Activated CD8-positive, alpha-beta T cell treated with anti-CD3 and anti-CD28 coated beads, Interleukin-2, amount 10 ng/mL, durations not matched to agents 7 days and 5 days (primary cell): ENCODE data around the gene CACNB1. TPM values are rescaled to one million over a fixed set of nuclear protein-coding genes. Genes with fewer than 3 reads are reported as not detected.

ENCODE experiments used
- ATAC-seq: fragments of 150-1000 bp; cut with Tn5 transposase; one replicate; pipeline ENCODE4 v1.10.0; 2021; ENCODE audit warnings: moderate library complexity
- CTCF ChIA-PET: fragments of 350-600 bp; sonication (Branson Sonifier 250); formaldehyde crosslinking; loops from one replicate; lab custom pipeline; 2021; ENCODE audit warnings: antibody characterized with exemption; lab: Charles Lee
- POLR2A ChIA-PET: fragments of 350-600 bp; sonication (Branson Sonifier 250); formaldehyde crosslinking; loops from one replicate; lab custom pipeline; 2021; ENCODE audit warnings: antibody characterized with exemption; lab: Charles Lee
- DNase-seq: peaks from one replicate; pipeline ENCODE4 v3.0.0-alpha.2; 2020
- H3K27ac Mint-ChIP-seq: one replicate; pipeline ENCODE4 v1.8.0; 2021; ENCODE audit warnings: mild to moderate bottlenecking, mixed read lengths
- H3K27me3 Mint-ChIP-seq: one replicate; pipeline ENCODE4 v1.8.0; 2021; ENCODE audit warnings: low read depth, mixed read lengths
- H3K36me3 Mint-ChIP-seq: one replicate; pipeline ENCODE4 v1.8.0; 2021; ENCODE audit warnings: low read depth, mixed read lengths
- H3K4me1 Mint-ChIP-seq: one replicate; pipeline ENCODE4 v1.8.0; 2021; ENCODE audit warnings: low read depth, mixed read lengths
- H3K4me3 Mint-ChIP-seq: one replicate; pipeline ENCODE4 v1.8.0; 2021; ENCODE audit warnings: mild to moderate bottlenecking, mixed read lengths
- H3K9me3 Mint-ChIP-seq: one replicate; pipeline ENCODE4 v1.8.0; 2022; ENCODE audit warnings: mixed read lengths; ENCODE audit not compliant: insufficient read depth
- total RNA-seq, 2 experiments: library from RNA; stranded (reverse); gene quantifications; one replicate each; pipeline ENCODE4 v1.2.3, GENCODE V29; 2021

CACNB1 gene
- 10 to 100 TPM; 22.1 to 23.2 TPM for total RNA-seq

DNA sequence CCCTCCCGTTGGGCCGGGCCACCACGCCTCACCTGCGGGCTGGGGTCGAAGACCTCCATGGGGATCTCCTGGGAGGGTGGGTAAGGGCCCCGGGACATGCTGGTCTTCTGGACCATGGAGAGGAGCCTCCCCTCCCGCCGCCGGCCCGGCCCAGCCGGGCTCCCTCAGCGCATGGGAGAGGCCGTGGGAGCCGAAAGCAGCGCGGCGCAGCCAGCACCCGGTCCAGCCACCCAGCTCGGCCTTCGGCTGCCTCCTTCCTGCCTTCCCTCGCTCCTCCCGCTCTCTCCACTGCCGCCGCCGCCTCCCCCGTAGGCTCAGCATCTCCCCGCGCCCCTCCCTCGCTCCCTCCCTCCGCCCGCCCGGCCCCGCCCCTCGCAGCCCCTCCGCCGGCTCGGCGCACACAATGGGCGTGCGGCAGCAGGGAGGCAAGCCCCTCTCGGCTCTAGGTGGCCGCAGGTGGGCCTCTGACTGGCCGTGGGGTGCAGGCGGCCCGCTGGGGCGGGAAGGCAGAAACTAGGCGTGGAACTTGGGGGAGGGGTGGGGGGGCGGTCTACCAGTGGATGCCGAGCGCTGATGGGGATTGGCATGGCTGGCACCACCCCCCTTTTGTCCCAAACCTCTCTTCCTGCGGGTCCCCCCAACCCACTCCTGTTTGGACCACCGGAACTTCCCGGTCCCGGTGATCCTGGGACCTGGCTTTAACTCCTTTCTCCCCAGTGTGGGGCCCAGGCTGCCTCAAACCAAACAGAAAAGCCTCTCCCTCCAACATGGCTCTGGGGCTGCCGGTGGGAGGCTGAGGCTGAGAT, at the start of gene CACNB1:
Gene CACNB1, minus strand, starts transcription at position 290 of the 806 bp plus-strand sequence. Its CDS starts 174 bp downstream, at position 116.
- H3K27ac Mint-ChIP-seq: peak within 1 kb of the TSS; percentile 97
- H3K9me3 Mint-ChIP-seq: no peaks in the 10 kb centered on the region
- H3K4me3 Mint-ChIP-seq: peak within 1 kb of the TSS; percentile 99
- POLR2A ChIA-PET: no interaction called here
- peak; percentile 67 for ATAC-seq
- CTCF ChIA-PET: interaction anchor here (0.6 to 6.9 kb wide), 4 partner anchors 23 to 556 kb away, joined by 3 to 50 read pairs (median 19); no protein-coding TSS in a partner anchor
- H3K4me1 Mint-ChIP-seq: peaks cover 67% of the 10 kb centered on the region
- DNase-seq: peak; percentile 79
- peaks cover 33% of the 10 kb centered on the region for H3K36me3 Mint-ChIP-seq
- H3K27me3 Mint-ChIP-seq: no peaks in the 10 kb centered on the region

DNA sequence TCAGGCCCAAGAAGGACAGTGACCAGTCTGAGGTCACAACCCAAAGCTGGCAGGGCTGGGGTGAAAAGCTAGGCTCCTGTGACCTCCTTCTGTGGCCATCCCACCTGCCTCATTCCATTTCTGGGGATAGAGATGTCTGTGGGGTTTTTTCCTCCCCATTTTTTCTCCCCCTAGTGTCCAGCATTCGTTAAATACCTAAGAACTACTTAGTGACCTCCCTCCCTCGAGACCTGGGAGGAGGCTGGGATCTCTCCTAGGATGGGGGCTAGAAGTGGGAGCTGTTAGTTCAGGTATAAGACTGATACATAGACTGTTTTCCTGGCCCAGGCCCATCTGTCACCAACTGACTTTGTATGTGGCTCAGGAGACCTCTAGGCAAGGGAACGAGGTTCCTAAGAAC, 48.8 kb upstream of the CACNB1 start:
- ATAC-seq: no peak
- Mint-ChIP-seq H3K9me3 (no peaks in the 10 kb centered on the region), H3K27ac (no peak overlapping the region), H3K36me3 (no peaks in the 10 kb centered on the region), H3K4me1 (peaks cover 15% of the 10 kb centered on the region), H3K27me3 (no peaks in the 10 kb centered on the region), H3K4me3 (no peak overlapping the region)
- DNase-seq: no peak
- CTCF ChIA-PET: interaction anchor here (1.2 to 7.3 kb wide), 5 partner anchors 8 to 263 kb away, joined by 3 to 137 read pairs (median 37); no protein-coding TSS in a partner anchor
- POLR2A ChIA-PET: no interaction called here

DNA sequence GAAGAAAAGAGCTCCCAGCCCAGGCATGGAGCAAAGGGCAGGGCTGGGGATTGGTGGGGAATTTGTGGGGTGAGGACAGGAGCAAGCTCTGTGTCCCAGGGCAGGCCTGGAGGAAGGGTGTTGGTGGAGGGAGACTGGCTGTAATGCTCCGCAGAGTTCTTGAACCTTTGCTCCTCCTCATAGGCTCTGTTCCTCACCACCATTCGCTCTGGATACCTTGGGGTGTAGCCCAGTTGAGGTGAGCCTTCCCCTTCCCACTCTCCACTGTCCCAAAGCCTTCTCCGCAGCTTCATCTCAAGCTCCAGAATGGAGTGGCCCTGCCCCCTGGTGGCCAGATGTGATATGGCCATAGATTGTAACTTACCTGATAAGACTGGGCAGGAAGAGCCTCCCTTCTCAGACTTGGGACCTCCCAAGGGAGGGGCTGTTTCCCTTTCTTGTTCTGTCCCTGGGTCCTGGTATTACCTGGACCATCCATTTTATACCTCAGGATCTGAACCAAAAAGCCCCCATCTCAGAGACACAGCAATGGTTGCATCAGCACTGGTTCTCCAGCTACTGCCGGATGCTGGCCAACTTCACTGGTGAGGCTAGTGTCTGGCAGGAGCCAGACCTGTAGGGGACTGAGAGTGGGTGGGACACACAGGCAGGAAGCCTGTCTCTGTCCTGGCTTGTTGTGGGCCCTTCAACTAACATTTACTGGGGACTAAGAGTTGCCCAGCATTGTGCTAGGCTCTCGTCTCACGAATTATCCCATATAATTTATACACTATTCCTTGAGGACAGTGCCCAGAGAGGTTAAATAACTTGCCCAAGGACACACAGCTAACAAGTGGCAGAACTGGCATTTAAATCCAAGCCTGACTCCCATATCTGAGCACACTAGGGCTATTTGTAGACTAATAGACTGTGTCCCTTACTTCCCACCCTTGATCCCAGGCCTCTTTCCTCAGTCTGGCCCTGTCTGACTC, 47.4 kb upstream of the CACNB1 start:
- Mint-ChIP-seq H3K36me3 (no peaks in the 10 kb centered on the region), H3K4me1 (peaks cover 16% of the 10 kb centered on the region), H3K27me3 (no peaks in the 10 kb centered on the region), H3K9me3 (no peaks in the 10 kb centered on the region), H3K4me3 (no peak overlapping the region), H3K27ac (peak overlapping the region; percentile 66)
- ATAC-seq: peak; percentile 93
- ChIA-PET CTCF (interaction anchor here (0.6 to 7.3 kb wide), 49 partner anchors 9 to 687 kb away, joined by 3 to 137 read pairs (median 4); partner anchors contain the start of genes ARL5C, MED1, PLXDC1 and RPL19), POLR2A (interaction anchor here (0.8 to 1.7 kb wide), 5 partner anchors 8 to 485 kb away, joined by 3 to 8 read pairs (median 6); partner anchors contain the start of gene RPL19)
- peak; percentile 91 for DNase-seq

DNA sequence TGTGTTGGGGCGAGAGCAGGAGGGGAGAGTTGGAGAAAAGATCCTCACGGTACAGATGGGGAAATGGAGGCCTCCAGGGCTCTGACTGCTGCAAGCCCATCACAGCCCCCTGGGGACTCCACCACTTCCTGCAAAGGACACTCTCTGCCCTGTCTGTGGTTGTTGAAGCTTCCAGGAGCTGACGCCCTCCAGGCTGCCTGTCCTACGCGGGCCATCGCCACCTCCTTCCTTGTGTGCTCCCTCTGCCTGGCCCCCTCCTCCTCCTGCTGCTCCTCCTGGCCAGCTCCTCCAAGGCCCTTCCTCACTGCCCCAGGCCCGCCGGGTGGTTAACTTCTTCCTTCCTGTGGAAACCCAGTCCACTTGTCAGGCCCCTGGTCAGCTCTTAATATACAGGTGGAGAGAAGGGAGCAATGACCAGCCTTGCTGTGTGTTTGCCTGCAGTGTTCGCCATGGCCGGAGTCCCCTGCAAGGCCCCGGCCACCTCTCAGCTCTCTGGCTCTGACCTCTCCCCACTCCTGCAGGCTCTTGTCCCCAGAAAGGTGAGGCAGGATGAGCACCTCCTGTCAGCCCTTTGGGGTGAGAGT, 46.6 kb upstream of the CACNB1 start:
- Mint-ChIP-seq H3K9me3 (no peaks in the 10 kb centered on the region), H3K27me3 (no peaks in the 10 kb centered on the region), H3K36me3 (no peaks in the 10 kb centered on the region), H3K27ac (no peak overlapping the region), H3K4me3 (no peak overlapping the region), H3K4me1 (peaks cover 23% of the 10 kb centered on the region)
- POLR2A ChIA-PET: interaction anchor here (0.8 to 1.7 kb wide), 4 partner anchors 8 to 261 kb away, joined by 3 to 8 read pairs (median 6); partner anchors contain the start of gene RPL19
- CTCF ChIA-PET: interaction anchor here (0.7 to 7.3 kb wide), 48 partner anchors 10 to 686 kb away, joined by 3 to 137 read pairs (median 4); partner anchors contain the start of genes ARL5C, MED1, PLXDC1 and RPL19
- DNase-seq: peak; percentile 42
- ATAC-seq: no peak

DNA sequence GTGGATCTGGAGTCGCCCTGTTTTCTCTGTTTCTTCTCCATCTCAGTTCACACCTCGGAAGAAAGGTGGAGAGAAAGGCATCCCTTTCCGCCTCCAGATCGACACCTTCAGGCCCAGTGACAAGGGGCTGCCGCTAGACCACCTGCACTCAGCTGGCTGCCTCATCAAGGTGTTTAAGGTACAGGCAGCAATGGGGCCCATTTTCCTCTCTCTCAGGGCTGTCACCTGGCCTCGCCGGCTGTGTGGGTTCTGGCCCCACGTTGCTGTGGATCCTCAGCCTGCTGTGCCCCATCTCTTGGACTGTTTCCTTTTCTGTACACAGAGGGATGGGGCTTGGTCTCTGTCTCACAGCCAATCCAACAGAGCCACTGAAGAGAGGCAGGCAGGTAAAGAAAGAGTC, 45.7 kb upstream of the CACNB1 start:
- no peaks in the 10 kb centered on the region for H3K27me3 Mint-ChIP-seq
- H3K4me3 Mint-ChIP-seq: no peak overlapping the region
- ChIA-PET POLR2A (no interaction called here), CTCF (interaction anchor here (1.8 to 4.0 kb wide), 4 partner anchors 36 to 379 kb away, joined by 5 to 137 read pairs (median 32); partner anchors contain the start of gene ARL5C)
- H3K27ac Mint-ChIP-seq: no peak overlapping the region
- ATAC-seq: no peak
- H3K9me3 Mint-ChIP-seq: no peaks in the 10 kb centered on the region
- peaks cover 31% of the 10 kb centered on the region for H3K4me1 Mint-ChIP-seq
- no peak for DNase-seq
- no peaks in the 10 kb centered on the region for H3K36me3 Mint-ChIP-seq

DNA sequence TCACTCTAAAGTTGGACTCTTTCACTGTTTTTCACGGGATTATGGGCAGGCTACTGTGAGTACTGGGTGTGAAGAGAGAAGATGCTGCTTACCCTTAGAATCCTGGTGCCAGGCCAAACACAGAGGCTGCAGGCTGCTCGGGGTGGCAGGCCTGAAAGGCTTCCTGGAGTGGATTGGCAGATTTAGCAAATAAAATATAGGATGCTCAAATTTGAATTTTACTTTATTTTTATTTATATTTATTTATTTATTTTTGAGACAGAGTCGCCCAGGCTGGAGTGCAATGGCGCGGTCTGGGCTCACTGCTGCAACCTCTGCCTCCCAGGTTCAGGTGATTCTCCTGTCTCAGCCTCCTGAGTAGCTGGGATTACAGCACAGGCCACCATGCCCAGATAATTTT, 43.2 kb upstream of the CACNB1 start:
- Mint-ChIP-seq H3K4me1 (peaks cover 36% of the 10 kb centered on the region), H3K36me3 (no peaks in the 10 kb centered on the region), H3K4me3 (no peak overlapping the region), H3K9me3 (no peaks in the 10 kb centered on the region), H3K27me3 (no peaks in the 10 kb centered on the region), H3K27ac (no peak overlapping the region)
- DNase-seq: no peak
- no peak for ATAC-seq
- ChIA-PET CTCF (interaction anchor here (1.3 to 8.4 kb wide), 5 partner anchors 8 to 33 kb away, joined by 3 to 187 read pairs (median 6); no protein-coding TSS in a partner anchor), POLR2A (interaction anchor here (0.8 kb wide), 1 partner anchor 34 kb away, joined by 4 read pairs; no protein-coding TSS in a partner anchor)

DNA sequence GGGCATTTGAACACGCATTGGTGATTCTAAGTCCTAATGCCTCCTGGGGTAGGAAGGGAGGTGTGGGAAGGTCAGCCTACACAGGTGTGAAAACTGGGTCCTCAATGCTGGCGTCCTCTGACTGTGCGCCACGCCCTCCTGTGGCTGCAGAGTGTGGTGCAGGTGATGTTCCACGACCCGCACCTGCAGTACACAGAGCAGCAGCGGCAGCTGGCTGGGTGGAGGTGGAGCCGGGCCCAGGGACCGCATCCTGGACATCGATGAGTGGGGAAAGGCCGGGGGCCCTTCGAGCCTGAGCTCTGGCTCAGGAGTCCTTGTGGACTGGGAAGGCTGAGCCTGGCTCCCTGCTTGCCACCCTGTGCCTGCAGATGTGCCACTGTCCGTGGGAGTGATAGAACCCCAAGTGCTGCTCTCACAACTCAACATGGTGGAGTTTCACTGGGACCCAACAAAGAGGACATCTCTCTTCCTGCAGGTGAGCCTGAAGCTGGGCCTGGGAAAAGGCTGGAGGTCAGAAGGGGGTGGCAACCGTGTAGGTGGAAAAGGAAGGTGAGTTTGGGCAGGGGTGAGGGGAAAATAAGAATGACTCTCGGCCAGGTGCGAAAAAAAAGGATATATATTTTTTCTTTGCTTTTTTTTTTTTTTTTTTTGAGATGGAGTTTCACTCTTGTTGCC, 42.3 kb upstream of the CACNB1 start:
- Mint-ChIP-seq H3K36me3 (no peaks in the 10 kb centered on the region), H3K27me3 (no peaks in the 10 kb centered on the region), H3K4me1 (peaks cover 36% of the 10 kb centered on the region), H3K4me3 (no peak overlapping the region), H3K9me3 (no peaks in the 10 kb centered on the region), H3K27ac (peak overlapping the region; percentile 54)
- peak; percentile 77 for DNase-seq
- CTCF ChIA-PET: interaction anchor here (0.7 to 8.4 kb wide), 11 partner anchors 9 to 256 kb away, joined by 3 to 187 read pairs (median 5); partner anchors contain the start of gene RPL19
- POLR2A ChIA-PET: interaction anchor here (2.7 kb wide), 1 partner anchor 40 kb away, joined by 13 read pairs; the partner anchor contains the start of gene RPL19
- peak; percentile 64 for ATAC-seq

DNA sequence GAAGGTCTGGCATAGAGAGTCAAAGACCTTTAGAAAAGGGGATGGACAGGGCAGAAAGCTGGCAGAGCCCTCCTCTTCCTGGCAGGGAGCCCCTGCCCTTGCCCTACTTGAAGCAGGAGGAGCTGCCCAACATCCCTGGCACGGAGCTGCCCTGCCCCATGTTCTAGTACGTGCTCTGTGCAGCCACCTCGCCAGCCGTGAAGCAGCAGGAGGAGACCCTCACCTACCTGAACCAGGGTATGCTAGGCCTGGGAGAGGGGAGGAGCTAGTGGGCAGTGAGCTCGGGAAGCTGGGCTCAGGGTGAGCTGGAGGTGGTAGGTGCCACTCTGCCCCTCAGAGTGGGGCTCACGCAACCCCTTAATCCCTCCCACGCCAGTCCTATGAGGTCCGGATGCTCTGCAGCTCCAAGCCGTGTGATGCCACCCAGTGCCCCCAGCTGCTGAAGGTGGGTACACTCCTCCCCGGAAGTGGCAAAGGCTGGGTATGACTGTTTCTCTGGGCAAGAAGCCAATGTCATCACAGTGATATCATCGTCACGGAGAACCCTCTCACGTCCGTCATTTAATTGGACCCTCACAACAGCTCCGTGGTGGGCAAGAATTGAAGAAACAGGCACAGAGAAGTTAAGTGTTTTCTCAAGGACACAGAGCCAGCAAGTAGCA, 41.0 kb upstream of the CACNB1 start:
- peak; percentile 74 for DNase-seq
- POLR2A ChIA-PET: interaction anchor here (0.7 to 2.7 kb wide), 5 partner anchors 21 to 223 kb away, joined by 3 to 13 read pairs (median 3); partner anchors contain the start of gene RPL19
- H3K4me3 Mint-ChIP-seq: no peak overlapping the region
- H3K36me3 Mint-ChIP-seq: no peaks in the 10 kb centered on the region
- no peaks in the 10 kb centered on the region for H3K9me3 Mint-ChIP-seq
- H3K27me3 Mint-ChIP-seq: no peaks in the 10 kb centered on the region
- ATAC-seq: peak; percentile 64
- peaks cover 24% of the 10 kb centered on the region for H3K4me1 Mint-ChIP-seq
- CTCF ChIA-PET: interaction anchor here (0.6 to 8.4 kb wide), 19 partner anchors 8 to 315 kb away, joined by 3 to 187 read pairs (median 4); partner anchors contain the start of gene RPL19
- peak overlapping the region; percentile 51 for H3K27ac Mint-ChIP-seq

DNA sequence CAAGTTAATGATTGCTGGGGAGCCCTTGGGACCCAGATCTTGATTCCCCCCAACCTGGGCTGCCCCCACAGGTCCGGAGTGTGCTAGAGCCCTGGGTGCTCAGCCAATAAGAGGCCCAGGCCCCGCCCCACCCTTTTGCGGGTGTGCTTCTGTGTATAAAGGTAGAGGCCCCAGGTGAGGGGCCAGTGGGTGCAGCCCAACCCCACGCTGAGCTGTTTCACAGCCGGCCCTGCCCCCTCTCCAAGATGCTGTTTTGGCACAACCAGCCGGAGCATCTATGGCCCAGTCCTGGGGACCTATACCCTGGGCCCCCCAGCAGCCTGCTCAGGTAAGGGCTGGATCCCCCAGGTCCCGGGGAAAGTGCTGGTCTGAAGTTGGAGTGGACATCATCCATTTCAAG, 40.1 kb upstream of the CACNB1 start:
- no peaks in the 10 kb centered on the region for H3K9me3 Mint-ChIP-seq
- ChIA-PET CTCF (interaction anchor here (1.1 to 8.4 kb wide), 16 partner anchors 9 to 266 kb away, joined by 3 to 187 read pairs (median 8); partner anchors contain the start of genes CDK12 and RPL19), POLR2A (interaction anchor here (0.7 to 2.7 kb wide), 3 partner anchors 20 to 38 kb away, joined by 3 to 13 read pairs (median 3); partner anchors contain the start of gene RPL19)
- no peak for DNase-seq
- peaks cover 23% of the 10 kb centered on the region for H3K4me1 Mint-ChIP-seq
- no peaks in the 10 kb centered on the region for H3K27me3 Mint-ChIP-seq
- H3K4me3 Mint-ChIP-seq: no peak overlapping the region
- no peak for ATAC-seq
- no peaks in the 10 kb centered on the region for H3K36me3 Mint-ChIP-seq
- H3K27ac Mint-ChIP-seq: no peak overlapping the region
